ENCODE data around the gene MR1. TPM values are rescaled to one million over a fixed set of nuclear protein-coding genes. Genes with fewer than 3 reads are reported as not detected.

The MR1 gene
- total RNA-seq, 2 experiments from 2014 or later = 15.7 to 16.7 TPM

GRCh38 chr1:181079382-181079781, 45.6 kb downstream of the MR1 start:
- DNase-seq (no peak), ATAC-seq (no peak)
- peaks cover 9% of the 10 kb centered on the region for H3K4me1 Mint-ChIP-seq (ENCODE audit: low read depth)
- H3K36me3 Mint-ChIP-seq (ENCODE audit: low read depth) = no peaks in the 10 kb centered on the region
- H3K9me3 Mint-ChIP-seq = no peaks in the 10 kb centered on the region
- POLR2A ChIA-PET = interaction anchor here (0.6 to 3.1 kb wide), 2 partner anchors 10 to 35 kb away, joined by 4 to 18 read pairs; partner anchors contain the start of gene IER5
- CTCF ChIA-PET = interaction anchor here (0.9 to 4.5 kb wide), 11 partner anchors 17 to 198 kb away, joined by 3 to 35 read pairs (median 4); no protein-coding TSS in a partner anchor
- TF ChIP-seq CTCF (IDR thresholded peaks at IDR 0.05) = no peak
- no peak overlapping the region for H3K27ac Mint-ChIP-seq
- no peak overlapping the region for H3K4me3 Mint-ChIP-seq
- H3K27me3 Mint-ChIP-seq = peaks cover 9% of the 10 kb centered on the region
- intact Hi-C loops (cut with micrococcal nuclease) = no loop called here

GRCh38 chr1:181079920-181080319, 46.1 kb downstream of the MR1 start:
- Mint-ChIP-seq H3K36me3 (ENCODE audit: low read depth) (no peaks in the 10 kb centered on the region), H3K9me3 (no peaks in the 10 kb centered on the region), H3K27me3 (peaks cover 9% of the 10 kb centered on the region), H3K27ac (no peak overlapping the region), H3K4me3 (no peak overlapping the region), H3K4me1 (ENCODE audit: low read depth) (peaks cover 12% of the 10 kb centered on the region)
- ATAC-seq (no peak), DNase-seq (no peak)
- TF ChIP-seq CTCF (IDR thresholded peaks at IDR 0.05) = no peak
- CTCF ChIA-PET = interaction anchor here (0.7 to 4.5 kb wide), 12 partner anchors 8 to 198 kb away, joined by 3 to 35 read pairs (median 4); partner anchors contain the start of gene IER5
- intact Hi-C loops (cut with micrococcal nuclease) = loop anchor here (5.0 kb wide), 1 partner anchor 87 kb away; no protein-coding TSS in a partner anchor
- POLR2A ChIA-PET = interaction anchor here (0.6 to 3.1 kb wide), 2 partner anchors 10 to 69 kb away, joined by 3 to 18 read pairs; partner anchors contain the start of gene IER5

GRCh38 chr1:181080556-181080955, 46.8 kb downstream of the MR1 start:
- no peak overlapping the region for H3K4me3 Mint-ChIP-seq

GRCh38 chr1:181081395-181081794, 47.6 kb downstream of the MR1 start:
- Mint-ChIP-seq H3K27me3 (peaks cover 9% of the 10 kb centered on the region), H3K36me3 (ENCODE audit: low read depth) (no peaks in the 10 kb centered on the region)
- intact Hi-C loops (cut with micrococcal nuclease) = loop anchor here (5.0 kb wide), 1 partner anchor 86 kb away; no protein-coding TSS in a partner anchor

More at GRCh38 chr1:181080556-181080955, 46.8 kb downstream of the MR1 start:
- ChIA-PET POLR2A (interaction anchor here (1.0 kb wide), 1 partner anchor 18 kb away, joined by 3 read pairs; no protein-coding TSS in a partner anchor), CTCF (interaction anchor here (1.1 to 4.5 kb wide), 6 partner anchors 18 to 199 kb away, joined by 3 to 35 read pairs (median 8); no protein-coding TSS in a partner anchor)
- H3K9me3 Mint-ChIP-seq = no peaks in the 10 kb centered on the region
- ATAC-seq (no peak), DNase-seq (no peak)
- intact Hi-C loops (cut with micrococcal nuclease) = loop anchor here (5.0 kb wide), 1 partner anchor 87 kb away; no protein-coding TSS in a partner anchor
- H3K27ac Mint-ChIP-seq = no peak overlapping the region
- H3K27me3 Mint-ChIP-seq = peaks cover 9% of the 10 kb centered on the region
- H3K4me1 Mint-ChIP-seq (ENCODE audit: low read depth) = peaks cover 12% of the 10 kb centered on the region
- no peaks in the 10 kb centered on the region for H3K36me3 Mint-ChIP-seq (ENCODE audit: low read depth)
- no peak for TF ChIP-seq CTCF (IDR thresholded peaks at IDR 0.05)

More at GRCh38 chr1:181081395-181081794, 47.6 kb downstream of the MR1 start:
- DNase-seq (no peak), ATAC-seq (no peak)
- H3K4me1 Mint-ChIP-seq (ENCODE audit: low read depth) = peaks cover 12% of the 10 kb centered on the region
- no peaks in the 10 kb centered on the region for H3K9me3 Mint-ChIP-seq
- H3K4me3 Mint-ChIP-seq = no peak overlapping the region
- TF ChIP-seq CTCF (IDR thresholded peaks at IDR 0.05) = no peak
- no peak overlapping the region for H3K27ac Mint-ChIP-seq
- ChIA-PET POLR2A (interaction anchor here (1.0 kb wide), 1 partner anchor 19 kb away, joined by 3 read pairs; no protein-coding TSS in a partner anchor), CTCF (interaction anchor here (1.1 to 4.5 kb wide), 4 partner anchors 19 to 60 kb away, joined by 4 to 35 read pairs (median 12); no protein-coding TSS in a partner anchor)

All from activated CD8-positive, alpha-beta T cell treated with anti-CD3 and anti-CD28 coated beads for 36 hours (primary cell).